ENCODE measurements around the gene IQSEC2. TPM values are rescaled to one million over a fixed set of nuclear protein-coding genes. Genes with fewer than 3 reads are reported as not detected.

IQSEC2 gene
- total and polyA plus RNA-seq, 2 of the 8 experiments (the other 6 are each of a cell fraction or from before 2014, with no cell fraction given) = 6.1 to 54.9 TPM

DNA sequence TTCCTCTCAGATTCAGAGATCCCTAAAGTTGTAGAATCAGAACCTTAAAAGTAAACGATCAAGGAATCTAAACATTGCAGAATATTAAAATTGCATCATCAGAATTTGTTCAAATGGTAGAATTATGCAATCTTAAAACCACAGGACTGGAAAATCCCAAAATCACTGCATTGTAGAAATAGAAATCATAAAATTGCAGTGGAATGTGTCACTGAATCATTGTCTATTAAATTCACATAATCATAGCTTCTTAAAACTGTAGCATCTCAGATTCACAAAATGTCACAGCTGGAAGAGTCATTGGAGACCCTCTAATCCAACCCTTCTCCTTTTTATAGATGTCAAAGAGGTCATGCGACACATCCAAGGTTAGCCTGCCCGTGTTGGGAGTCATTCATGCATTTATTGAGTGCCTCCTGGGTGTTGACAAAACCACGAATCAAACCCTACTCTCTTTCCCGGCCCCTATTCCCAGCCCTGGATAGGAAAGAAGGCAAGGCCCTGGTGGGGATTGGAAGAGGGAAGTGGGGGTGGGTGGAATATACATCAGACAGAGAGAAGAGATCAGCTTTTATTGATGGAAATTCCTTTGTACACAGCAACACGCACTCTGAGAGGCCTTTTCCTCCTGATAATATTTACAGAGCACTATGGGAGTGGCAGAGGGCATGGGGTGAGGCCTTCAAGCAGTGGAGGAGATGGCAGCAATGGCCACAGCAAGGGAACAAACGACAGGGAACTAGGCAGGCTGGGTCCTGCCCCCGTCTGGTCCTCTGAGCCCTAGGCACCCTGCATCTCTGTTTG, 15.4 kb downstream of the IQSEC2 start:
- H2BK12ac ChIP-seq (ENCODE audit: low read depth, low read length) = no peak overlapping the region
- no peak overlapping the region for H2AFZ ChIP-seq (ENCODE audit: low read length)
- H2BK5ac ChIP-seq (ENCODE audit: low read depth, low read length) = no peak overlapping the region
- TF ChIP-seq EGR1 (IDR thresholded peaks at IDR 0.05; ENCODE audit: borderline replicate concordance, low read depth, low read length) = no peak
- H3K4me2 ChIP-seq (ENCODE audit: insufficient read depth in 1 of 2, low read depth in 2 of 2, low read length in 2 of 2) = no peak overlapping the region
- no peak for FAIRE-seq
- no peak overlapping the region for H2BK20ac ChIP-seq (ENCODE audit: low read length)
- no peak overlapping the region for H2AK5ac ChIP-seq (ENCODE audit: low read depth, low read length)
- no peaks in the 10 kb centered on the region for H3K9me3 ChIP-seq (ENCODE audit: insufficient read depth in 2 of 2, low read depth in 1 of 2, low read length in 1 of 2)
- H4K5ac ChIP-seq (ENCODE audit: insufficient read length, low read depth, low read length) = no peak overlapping the region
- POLR2A ChIA-PET (ENCODE audit: partially characterized antibody) = no interaction called here
- no peak overlapping the region for H3K9ac ChIP-seq (replicated peaks in 1 of 4; ENCODE audit: extremely low read depth in 1 of 4, low read depth in 3 of 4, low read length in 3 of 4)
- no peak overlapping the region for H4K8ac ChIP-seq (ENCODE audit: extremely low read depth, insufficient read depth, low read length)
- 80% methylated on average over 8 of the region's 8 CpGs; no CpG with 5 or more reads in 1 of the 2 experiments for WGBS, 2 experiments (ENCODE audit: extremely low coverage in 1 of 2, insufficient coverage in 1 of 2, insufficient read length in 1 of 2, insufficient replicate concordance in 2 of 2, low coverage in 1 of 2, low lambda C conversion rate in 2 of 2, missing lambda C conversion rate in 1 of 2)
- no peak overlapping the region for H3K27ac ChIP-seq (ENCODE audit: low read depth, low read length)
- H2BK15ac ChIP-seq (ENCODE audit: low read length) = no peak overlapping the region
- no peak overlapping the region for H3K4ac ChIP-seq (replicated peaks; ENCODE audit: insufficient read length, low read depth, low read length)
- H3K23ac ChIP-seq (ENCODE audit: insufficient read length) = no peak overlapping the region
- no peak overlapping the region for H4K91ac ChIP-seq (replicated peaks; ENCODE audit: insufficient read length, low read length)
- H3K4me1 ChIP-seq (replicated peaks in 1 of 4; ENCODE audit: control insufficient read depth in 3 of 4, insufficient read depth in 4 of 4, low read length in 3 of 4) = no peaks in the 10 kb centered on the region
- no peak overlapping the region for H3K56ac ChIP-seq (replicated peaks; ENCODE audit: insufficient read length, low read depth, low read length)
- no peaks in the 10 kb centered on the region for H3K27me3 ChIP-seq (replicated peaks in 1 of 4; ENCODE audit: control insufficient read depth in 3 of 4, extremely low read depth in 1 of 4, insufficient read depth in 3 of 4, low read length in 3 of 4)
- no peaks in the 10 kb centered on the region for H3K36me3 ChIP-seq (ENCODE audit: control insufficient read depth in 2 of 4, insufficient read depth in 4 of 4, low read length in 3 of 4)
- no peaks in the 10 kb centered on the region; the same call in 1 of the 2 replicates for H3K79me1 ChIP-seq (ENCODE audit: low read depth, low read length)
- no peaks in the 10 kb centered on the region for H3K79me2 ChIP-seq (ENCODE audit: control insufficient read depth in 1 of 2, insufficient read depth in 2 of 2, low read length in 2 of 2)
- H3K4me3 ChIP-seq (ENCODE audit: extremely low read depth in 1 of 4, insufficient read depth in 2 of 4, low read depth in 3 of 4, low read length in 4 of 4) = no peak overlapping the region
- no peak overlapping the region for H2BK120ac ChIP-seq (replicated peaks; ENCODE audit: low read depth, low read length)
- H3K14ac ChIP-seq (ENCODE audit: insufficient read length) = no peak overlapping the region
- H4K20me1 ChIP-seq (replicated peaks in 1 of 2; ENCODE audit: control insufficient read depth in 1 of 2, insufficient read depth in 2 of 2, low read length in 2 of 2) = no peaks in the 10 kb centered on the region
- DNase-seq (ENCODE audit: low read depth in 1 of 2, low spot score in 2 of 2) = no peak
- no peak overlapping the region for H3K18ac ChIP-seq (ENCODE audit: extremely low read depth, low read length)
- CTCF ChIA-PET (ENCODE audit: partially characterized antibody) = interaction anchor here (0.9 kb wide), 1 partner anchor 180 kb away, joined by 3 read pairs; no protein-coding TSS in a partner anchor
- no peaks in the 10 kb centered on the region for H3K23me2 ChIP-seq (ENCODE audit: low read depth, low read length)

Measured in H1 (cell line).